K562 (cell line): ENCODE measurements around the gene MIEF1. TPM values are rescaled to one million over a fixed set of nuclear protein-coding genes. Genes with fewer than 3 reads are reported as not detected.

Experiments used
- ESRRA ChIP-seq: fragments of 450-650 bp; IDR thresholded peaks from 2 replicates; pipeline ENCODE4 v1.6.1; 2014; ENCODE audit warnings: low read depth, mild to moderate bottlenecking, moderate library complexity, borderline replicate concordance
- MAZ ChIP-seq, 2 experiments: fragments of 450-650 bp in 1 of 2; sonication (generic) in 1 of 2; formaldehyde crosslinking; IDR thresholded peaks in 1 of 2; conservative IDR thresholded peaks in 1 of 2; 2 replicates each; pipeline versions ENCODE4 v1.4.0 to v1.5.0; 2020; ENCODE audit warnings: mild to moderate bottlenecking in 1 of 2, missing genetic modification reagents in 1 of 2
- NFIX ChIP-seq: fragments of 250-450 bp; sonication (Bioruptor Pico); IDR thresholded peaks from 2 replicates; pipeline ENCODE4 v1.4.0; 2020; ENCODE audit warnings: low read depth, mild to moderate bottlenecking, moderate library complexity
- NR1H2 ChIP-seq: sonication (generic); formaldehyde crosslinking; IDR thresholded peaks from 2 replicates; pipeline ENCODE4 v1.4.0; 2020; ENCODE audit warnings: mild to moderate bottlenecking, missing genetic modification reagents
- RBM14 ChIP-seq: fragments of 200-400 bp; formaldehyde crosslinking; IDR thresholded peaks from 2 replicates; pipeline ENCODE4 v1.6.1; 2018; ENCODE audit warnings: low read depth, mild to moderate bottlenecking, low read length, moderate library complexity, borderline replicate concordance; ENCODE audit not compliant: insufficient read depth
- RFX1 ChIP-seq: fragments of 450-650 bp; IDR thresholded peaks from 2 replicates; pipeline ENCODE4 v1.6.1; 2016; ENCODE audit warnings: mild to moderate bottlenecking, moderate library complexity
- RFX5 ChIP-seq: IDR thresholded peaks from 2 replicates; pipeline ENCODE4 v1.6.1; 2011; ENCODE audit warnings: low read depth, mild to moderate bottlenecking, improper control_type of control experiment, low read length
- RFX7 ChIP-seq: fragments of 250-450 bp; sonication (Bioruptor Pico); IDR thresholded peaks from 2 replicates; pipeline ENCODE4 v1.5.1; 2021; ENCODE audit warnings: mild to moderate bottlenecking
- SIN3B ChIP-seq: fragments of 450-650 bp; IDR thresholded peaks from 2 replicates; pipeline ENCODE4 v1.6.1; 2017; ENCODE audit warnings: low read depth, mild to moderate bottlenecking, moderate library complexity
- ZHX1 ChIP-seq: fragments of 150-350 bp; conservative IDR thresholded peaks from 2 replicates; pipeline ENCODE4 v1.6.1; 2014; ENCODE audit warnings: low read length
- ZNF41 ChIP-seq: fragments of 250-450 bp; sonication (Bioruptor Pico); conservative IDR thresholded peaks from 2 replicates; pipeline ENCODE4 v1.4.0; 2020; ENCODE audit warnings: mild to moderate bottlenecking
- ZNF586 ChIP-seq: fragments of 450-650 bp; formaldehyde crosslinking; conservative IDR thresholded peaks from 2 replicates; pipeline ENCODE4 v1.4.0; 2020; ENCODE audit warnings: mild to moderate bottlenecking, moderate library complexity
- ZNF592 ChIP-seq: fragments of 450-650 bp; IDR thresholded peaks from 2 replicates; pipeline ENCODE4 v1.6.1; 2017; ENCODE audit warnings: antibody characterized with exemption, mild to moderate bottlenecking
- polyA plus RNA-seq, 8 experiments: library from polyadenylated mRNA; depleted of rRNA in 4 of 8; stranded (reverse) in 5 of 8; unstranded in 3 of 8; fragments of >200 nt; fragmentation: Nextera tagmentation in 2 of 8; fragmentation: Illumina TruSeq in 1 of 8; extraction: Ambion mirVana in 2 of 8; extraction: Trizol in 1 of 8; gene quantifications; 2 replicates each; pipeline versions ENCODE4 v1.2.1 to v1.2.3, GENCODE V29; 2011 to 2014; ENCODE audit warnings: inconsistent platforms in 1 of 8, missing spikeins in 1 of 8
- total RNA-seq, 7 experiments: library from RNA; depleted of rRNA in 6 of 7; stranded (reverse); fragments of >200 nt in 6 of 7; fragmentation: Illumina TruSeq in 2 of 7; extraction: Trizol in 2 of 7; gene quantifications; 2 replicates each; pipeline versions ENCODE4 v1.2.1 to v1.2.3, GENCODE V29; 2011 to 2021; ENCODE audit warnings: low replicate concordance in 1 of 7
- TF ChIP-seq, protein P1 (sequence below): conservative IDR thresholded peaks from 2 replicates; pipeline ENCODE4 v1.6.1; 2011; ENCODE audit warnings: low read depth, mild to moderate bottlenecking, low read length; ENCODE audit not compliant: control insufficient read depth
- TF ChIP-seq, protein P2 (sequence below): fragments of 450-650 bp; IDR thresholded peaks from 2 replicates; pipeline ENCODE4 v1.6.1; 2016

MIEF1 gene
- total and polyA plus RNA-seq, 9 of the 15 experiments (the other 6 are each of a cell fraction or from before 2014, with no cell fraction given): 10.9 to 51.8 (median 25.5) TPM

GRCh38 chr22:39528681-39529486 is 26.8 kb downstream of the MIEF1 start (continued):
- TF ChIP-seq, protein P1, sequence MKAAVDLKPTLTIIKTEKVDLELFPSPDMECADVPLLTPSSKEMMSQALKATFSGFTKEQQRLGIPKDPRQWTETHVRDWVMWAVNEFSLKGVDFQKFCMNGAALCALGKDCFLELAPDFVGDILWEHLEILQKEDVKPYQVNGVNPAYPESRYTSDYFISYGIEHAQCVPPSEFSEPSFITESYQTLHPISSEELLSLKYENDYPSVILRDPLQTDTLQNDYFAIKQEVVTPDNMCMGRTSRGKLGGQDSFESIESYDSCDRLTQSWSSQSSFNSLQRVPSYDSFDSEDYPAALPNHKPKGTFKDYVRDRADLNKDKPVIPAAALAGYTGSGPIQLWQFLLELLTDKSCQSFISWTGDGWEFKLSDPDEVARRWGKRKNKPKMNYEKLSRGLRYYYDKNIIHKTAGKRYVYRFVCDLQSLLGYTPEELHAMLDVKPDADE: peak; percentile 76
- TF ChIP-seq ZNF41 (CRISPR knock-in tag) (no peak), MAZ (CRISPR knock-in tag; conservative IDR thresholded peaks at IDR 0.05 in 1 of 2, IDR thresholded peaks at IDR 0.05 in 1 of 2) (peak in 1 of 2 experiments; percentile 45; a peak in 1 of 4 replicates), ZNF586 (CRISPR knock-in tag) (no peak), SIN3B (peak; percentile 55; the same call in 1 of the 2 replicates), ESRRA (peak; percentile 48; the same call in 1 of the 2 replicates), RFX1 (no peak), RFX7 (CRISPR knock-in tag) (no peak), ZNF592 (0 out of 2 replicates have a peak, but pooled peaks have one; percentile 53), NFIX (no peak), ZHX1 (0 out of 2 replicates have a peak, but pooled peaks have one; percentile 50), RFX5 (peak; percentile 76; the same call in 1 of the 2 replicates), NR1H2 (CRISPR knock-in tag) (no peak), RBM14 (0 out of 2 replicates have a peak, but pooled peaks have one; percentile 43)
- TF ChIP-seq, protein P2, sequence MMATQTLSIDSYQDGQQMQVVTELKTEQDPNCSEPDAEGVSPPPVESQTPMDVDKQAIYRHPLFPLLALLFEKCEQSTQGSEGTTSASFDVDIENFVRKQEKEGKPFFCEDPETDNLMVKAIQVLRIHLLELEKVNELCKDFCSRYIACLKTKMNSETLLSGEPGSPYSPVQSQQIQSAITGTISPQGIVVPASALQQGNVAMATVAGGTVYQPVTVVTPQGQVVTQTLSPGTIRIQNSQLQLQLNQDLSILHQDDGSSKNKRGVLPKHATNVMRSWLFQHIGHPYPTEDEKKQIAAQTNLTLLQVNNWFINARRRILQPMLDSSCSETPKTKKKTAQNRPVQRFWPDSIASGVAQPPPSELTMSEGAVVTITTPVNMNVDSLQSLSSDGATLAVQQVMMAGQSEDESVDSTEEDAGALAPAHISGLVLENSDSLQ: no peak
